Body of pancreas (tissue), 4 donors: ENCODE results near the gene MESP2.

Source experiments
- CTCF ChIP-seq, 7 experiments: fragments of 450-650 bp in 4 of 7; fragments of 200-600 bp in 3 of 7; sonication (generic) in 3 of 7; IDR thresholded peaks; one replicate each; pipeline ENCODE4 v1.5.1; 2016 to 2019; ENCODE audit warnings: antibody characterized with exemption in 7 of 7
- POLR2A ChIP-seq, 3 donors: fragments of 450-650 bp; IDR thresholded peaks; one replicate each; pipeline ENCODE4 v1.6.1; 2016; ENCODE audit warnings: antibody characterized with exemption in 3 of 3, mild to moderate bottlenecking in 2 of 3

- no peak for TF ChIP-seq CTCF (IDR thresholded peaks at IDR 0.05)
- no peak for TF ChIP-seq POLR2A (IDR thresholded peaks at IDR 0.05)
Observed at GRCh38 chr15:89770041-89770440, 6.1 kb upstream of the MESP2 start.
